Muscle layer of colon (tissue), 2 donors: ENCODE results near the gene RPS15.

Experiments used
- H3K27ac ChIP-seq: one replicate; pipeline ENCODE4 v1.7.0; 2013; ENCODE audit warnings: low read depth, mild to moderate bottlenecking, low read length, moderate library complexity
- H3K27me3 ChIP-seq, 2 donors: one replicate each; pipeline ENCODE4 v1.7.0; 2013; ENCODE audit warnings: low read length in 2 of 2, mild to moderate bottlenecking in 2 of 2; ENCODE audit not compliant: insufficient read depth in 2 of 2, control insufficient read depth in 1 of 2
- H3K36me3 ChIP-seq: one replicate; pipeline ENCODE4 v1.7.0; 2013; ENCODE audit warnings: mild to moderate bottlenecking, low read length; ENCODE audit not compliant: insufficient read depth
- H3K4me1 ChIP-seq: one replicate; pipeline ENCODE4 v1.7.0; 2013; ENCODE audit warnings: mild to moderate bottlenecking, low read length; ENCODE audit not compliant: insufficient read depth
- H3K4me3 ChIP-seq, 2 donors: one replicate each; pipeline ENCODE4 v1.7.0; 2013; ENCODE audit warnings: low read length in 2 of 2, low read depth in 1 of 2, mild to moderate bottlenecking in 1 of 2, moderate library complexity in 1 of 2
- H3K9ac ChIP-seq: one replicate; pipeline ENCODE4 v1.7.0; 2013; ENCODE audit warnings: low read length
- H3K9me3 ChIP-seq: one replicate; pipeline ENCODE4 v1.7.0; 2013; ENCODE audit warnings: mild to moderate bottlenecking, low read length
- donor health status: abdominal sarcoma.
- donor health status: Adenocarcinoma of cecum.

RPS15 gene

DNA sequence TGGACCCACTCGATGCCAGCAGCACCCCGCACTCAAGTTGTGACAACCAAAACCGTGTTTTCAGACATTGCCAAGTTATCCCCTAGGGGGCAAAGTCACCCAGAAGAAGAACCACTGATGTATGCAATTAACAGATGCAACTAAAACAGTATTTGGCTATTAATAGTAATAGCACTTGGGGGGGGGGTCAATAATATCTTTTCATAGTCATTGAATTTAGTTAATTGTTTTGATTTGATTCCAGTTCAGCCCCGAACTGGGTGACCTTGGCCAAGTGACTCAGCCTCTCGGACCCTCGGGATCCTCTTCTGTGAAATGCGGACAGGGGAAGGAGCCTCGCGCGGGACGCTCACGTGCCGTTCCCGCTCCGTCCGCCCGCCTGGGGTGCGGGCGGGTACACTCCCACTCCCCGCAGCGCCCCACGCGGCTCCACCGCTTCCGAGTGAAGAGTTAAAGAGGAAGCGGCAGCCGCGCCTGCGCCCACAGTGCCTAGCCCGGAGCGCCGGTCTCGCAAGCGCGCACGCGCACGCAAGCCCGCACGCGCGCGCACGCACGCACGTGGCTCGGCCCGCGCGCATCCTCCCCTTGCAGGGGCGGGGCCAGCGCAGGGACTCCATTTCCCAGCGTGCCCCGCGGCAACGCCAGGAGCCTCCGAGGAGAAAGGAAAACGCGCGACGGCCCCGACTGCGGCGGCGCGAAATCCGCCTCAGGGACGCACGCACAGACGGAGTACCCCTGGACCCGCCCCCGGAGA, 31.2 kb upstream of the RPS15 start:
- Histone ChIP-seq H3K9ac (no peak overlapping the region), H3K4me1 (peaks cover 34% of the 10 kb centered on the region), H3K27me3 (peaks cover 0 to 8% of the 10 kb centered on the region in 2 donors), H3K27ac (peak overlapping the region; percentile 48), H3K4me3 (peak overlapping the region; percentile 25 to 43), H3K36me3 (no peaks in the 10 kb centered on the region), H3K9me3 (no peaks in the 10 kb centered on the region)

- Histone ChIP-seq H3K27me3 (no peaks in the 10 kb centered on the region), H3K4me3 (peak within 1 kb of the TSS; percentile 57 to 94), H3K4me1 (peaks cover 41% of the 10 kb centered on the region)
Observed at GRCh38 chr19:1407528-1408299, 30.5 kb upstream of the RPS15 start, which contains the start of gene DAZAP1. DAZAP1 (plus strand) TSS chr19:1407586; CDS start chr19:1407774, 188 bp downstream.

GRCh38 chr19:1408300-1409203, 29.6 kb upstream of the RPS15 start:
- H3K27me3 ChIP-seq, result no peaks in the 10 kb centered on the region
- peak overlapping the region; percentile 97 for H3K27ac ChIP-seq
- peak overlapping the region; percentile 10 for H3K9ac ChIP-seq
- H3K9me3 ChIP-seq, result no peaks in the 10 kb centered on the region
- no peaks in the 10 kb centered on the region for H3K36me3 ChIP-seq
- peaks cover 42% of the 10 kb centered on the region for H3K4me1 ChIP-seq
- H3K4me3 ChIP-seq, result peak overlapping the region; percentile 57 to 94

More at GRCh38 chr19:1407528-1408299, 30.5 kb upstream of the RPS15 start, which contains the start of gene DAZAP1:
- no peaks in the 10 kb centered on the region for H3K36me3 ChIP-seq
- peak within 1 kb of the TSS; percentile 10 for H3K9ac ChIP-seq
- no peaks in the 10 kb centered on the region for H3K9me3 ChIP-seq
- H3K27ac ChIP-seq, result peak within 1 kb of the TSS; percentile 97

DNA sequence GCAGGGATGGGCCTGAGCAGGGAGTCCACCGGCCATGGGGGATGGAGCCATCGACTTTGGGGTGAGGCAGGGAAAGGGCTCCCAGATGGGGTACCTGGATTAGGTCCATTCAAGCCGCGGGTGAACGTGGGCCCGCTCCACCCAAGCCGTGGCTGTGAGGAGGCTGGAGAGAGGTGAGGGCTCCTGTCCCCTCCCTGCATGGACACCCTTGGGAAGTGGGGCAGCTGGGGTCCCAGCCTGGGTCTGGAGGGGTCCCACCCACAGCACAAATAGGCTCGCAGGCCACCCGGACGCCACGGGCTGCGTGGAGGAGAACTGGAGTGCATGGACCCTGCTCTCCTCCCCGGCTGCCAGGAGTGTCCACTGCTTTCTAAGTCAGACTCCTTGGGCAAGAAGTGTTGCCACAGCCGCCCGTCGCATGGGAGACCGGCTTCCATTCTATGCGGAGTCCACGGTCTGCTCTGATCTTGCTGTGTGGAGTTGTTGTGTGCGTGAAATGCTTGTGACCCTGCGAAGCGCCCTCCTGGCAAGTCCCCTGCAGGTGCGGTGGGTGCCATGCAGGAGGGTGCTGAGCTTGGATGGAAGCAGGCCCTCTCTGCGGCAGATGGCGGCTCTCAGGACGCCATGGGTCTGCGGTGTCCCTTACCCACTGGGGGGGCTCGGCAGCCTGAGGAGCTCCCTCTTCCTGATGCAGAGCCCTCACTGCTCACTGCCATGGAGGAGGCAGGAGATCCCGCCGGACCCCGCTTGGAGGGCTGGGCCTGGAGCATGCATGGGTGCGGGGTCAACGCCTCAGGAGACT, 28.8 kb upstream of the RPS15 start:
- Histone ChIP-seq H3K4me1 (peaks cover 42% of the 10 kb centered on the region), H3K9me3 (no peaks in the 10 kb centered on the region), H3K4me3 (peak overlapping the region; percentile 57 to 94), H3K27me3 (no peaks in the 10 kb centered on the region), H3K27ac (peak overlapping the region; percentile 97), H3K9ac (peak overlapping the region; percentile 10), H3K36me3 (no peaks in the 10 kb centered on the region)

GRCh38 chr19:1410136-1410786, 27.9 kb upstream of the RPS15 start:
- peaks cover 47% of the 10 kb centered on the region for H3K4me1 ChIP-seq
- no peaks in the 10 kb centered on the region for H3K9me3 ChIP-seq
- no peak overlapping the region for H3K27ac ChIP-seq
- H3K9ac ChIP-seq, result peak overlapping the region; percentile 10
- no peaks in the 10 kb centered on the region for H3K27me3 ChIP-seq
- H3K36me3 ChIP-seq, result no peaks in the 10 kb centered on the region
- H3K4me3 ChIP-seq, result peak overlapping the region in 1 of 2 donors; percentile 8

- H3K4me1 ChIP-seq, result peaks cover 52% of the 10 kb centered on the region
Observed at GRCh38 chr19:1410789-1411188, 27.4 kb upstream of the RPS15 start.

DNA sequence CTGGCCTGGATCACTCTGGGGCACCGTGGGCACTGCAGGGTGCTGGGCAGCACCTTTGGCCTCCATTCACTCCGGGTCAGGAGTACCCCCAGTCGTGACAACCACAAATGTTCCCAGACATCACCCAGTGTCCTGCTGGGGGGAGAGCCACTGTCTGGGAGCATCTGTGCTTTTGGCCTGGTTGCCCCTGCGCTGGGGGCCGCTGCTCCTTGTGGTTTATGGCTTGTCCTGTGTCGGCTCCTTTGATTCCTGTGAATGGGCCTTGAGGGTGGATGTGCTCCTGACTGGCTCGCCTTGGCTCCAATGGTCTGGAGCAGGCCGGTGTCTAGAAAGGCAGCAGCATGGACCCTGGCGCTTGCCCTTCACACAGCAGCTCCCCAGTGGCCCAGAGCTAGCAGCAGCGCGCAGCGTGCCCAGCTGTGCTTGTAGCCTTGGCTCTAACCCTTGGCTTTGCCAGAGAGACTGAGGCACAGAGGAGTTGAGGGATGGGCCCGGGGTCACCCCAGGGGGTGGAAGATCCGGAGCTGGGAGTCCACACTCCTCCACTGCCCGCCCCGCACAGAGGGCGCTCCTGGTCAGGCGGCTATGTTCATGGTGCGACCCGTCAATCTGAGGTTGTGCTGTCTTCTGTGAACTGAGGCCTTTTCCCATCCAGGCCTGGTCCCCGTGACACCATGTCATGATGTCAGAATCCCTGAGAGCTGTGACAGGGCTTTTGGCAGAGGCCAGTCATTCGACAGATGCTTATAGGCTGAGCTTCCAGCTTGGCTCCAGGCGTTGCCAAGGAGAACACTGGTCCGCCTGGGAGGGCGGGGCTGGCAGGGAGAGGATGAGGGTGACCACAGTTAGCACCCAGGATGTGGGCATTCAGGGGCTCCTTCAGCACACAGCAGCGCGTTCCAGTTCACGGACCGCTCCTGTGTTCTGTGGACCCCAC, 26.7 kb upstream of the RPS15 start:
- Histone ChIP-seq H3K36me3 (no peaks in the 10 kb centered on the region), H3K27ac (peak overlapping the region; percentile 34), H3K27me3 (no peaks in the 10 kb centered on the region), H3K9ac (no peak overlapping the region), H3K4me1 (peaks cover 59% of the 10 kb centered on the region), H3K4me3 (peak overlapping the region in 1 of 2 donors; percentile 8), H3K9me3 (no peaks in the 10 kb centered on the region)

More at GRCh38 chr19:1410789-1411188, 27.4 kb upstream of the RPS15 start:
- no peaks in the 10 kb centered on the region for H3K9me3 ChIP-seq
- H3K27ac ChIP-seq, result no peak overlapping the region
- H3K36me3 ChIP-seq, result no peaks in the 10 kb centered on the region
- H3K27me3 ChIP-seq, result no peaks in the 10 kb centered on the region
- H3K9ac ChIP-seq, result no peak overlapping the region
- peak overlapping the region in 1 of 2 donors; percentile 8 for H3K4me3 ChIP-seq

DNA sequence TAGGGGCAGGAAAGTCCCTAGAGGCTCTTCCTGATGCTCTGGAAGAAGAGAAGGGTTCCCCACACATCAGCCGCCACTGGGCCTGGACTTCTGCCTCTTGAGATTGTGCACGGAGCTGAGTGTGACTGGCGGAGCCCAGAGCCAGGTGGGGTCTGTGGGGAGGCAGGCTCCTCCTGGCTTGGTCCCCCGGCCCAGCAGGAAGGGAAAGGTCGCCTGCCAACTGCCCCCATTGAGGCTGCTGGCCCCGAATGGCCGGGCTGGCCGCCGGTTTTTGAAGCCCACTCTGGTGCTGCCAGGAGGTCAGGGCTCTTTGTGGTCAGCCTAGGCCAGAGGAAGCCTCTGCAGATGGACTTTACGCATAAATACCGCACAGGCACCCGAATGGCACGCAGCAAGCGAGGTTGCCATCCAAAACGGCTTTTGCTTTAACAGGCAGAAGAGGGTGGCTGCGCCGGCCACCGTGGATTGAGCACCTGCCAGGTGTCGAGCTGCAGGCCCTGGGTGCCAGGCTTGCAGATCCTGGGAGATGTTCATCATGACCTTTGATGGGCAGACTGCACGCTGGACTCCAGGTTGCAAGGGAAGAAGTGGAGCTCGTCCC, 25.8 kb upstream of the RPS15 start:
- peaks cover 68% of the 10 kb centered on the region for H3K4me1 ChIP-seq
- H3K36me3 ChIP-seq, result no peaks in the 10 kb centered on the region
- no peaks in the 10 kb centered on the region for H3K27me3 ChIP-seq
- no peak overlapping the region for H3K27ac ChIP-seq
- no peak overlapping the region for H3K9ac ChIP-seq
- no peak overlapping the region for H3K4me3 ChIP-seq
- no peaks in the 10 kb centered on the region for H3K9me3 ChIP-seq

DNA sequence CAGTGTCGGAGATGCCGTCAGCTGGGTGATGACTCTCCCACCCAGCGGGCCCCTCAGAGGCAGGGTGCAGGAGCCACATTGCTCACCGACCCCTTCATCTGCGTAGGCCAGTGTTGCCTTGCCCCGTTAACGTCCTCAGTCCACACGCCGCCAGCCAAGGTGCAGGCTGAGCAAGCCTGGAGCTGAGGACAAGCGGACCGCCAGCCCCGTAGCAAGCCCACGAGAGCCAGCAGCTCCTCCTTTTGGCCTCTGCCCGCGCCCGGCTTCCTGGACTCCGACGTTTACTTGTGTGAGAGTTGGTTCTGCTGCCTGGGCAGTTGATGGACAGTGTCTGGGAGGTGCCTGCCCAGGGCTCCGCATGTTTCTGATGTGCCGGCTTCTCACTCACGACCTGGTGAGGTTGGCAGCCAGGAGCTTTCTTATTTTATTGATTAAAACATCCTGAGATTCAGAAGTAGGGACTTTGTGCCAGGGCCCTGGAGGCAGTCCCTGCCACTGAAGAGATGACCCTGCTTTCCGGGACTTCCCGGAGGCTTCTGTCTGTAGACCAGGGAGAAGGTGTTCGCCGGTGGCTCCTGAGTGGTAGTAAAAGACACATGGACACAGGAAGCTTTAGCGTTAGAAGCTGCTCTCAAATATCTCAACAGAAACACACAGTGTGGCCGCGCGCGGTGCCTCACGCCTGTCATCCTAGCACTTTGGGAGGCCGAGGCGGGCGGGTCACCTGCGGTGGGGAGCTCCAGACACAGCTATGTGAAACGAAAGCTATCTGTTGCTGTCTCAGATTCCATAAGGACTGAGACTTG, 25.0 kb upstream of the RPS15 start:
- no peaks in the 10 kb centered on the region for H3K27me3 ChIP-seq
- peaks cover 76% of the 10 kb centered on the region for H3K4me1 ChIP-seq
- H3K4me3 ChIP-seq, result no peak overlapping the region
- peaks cover 6% of the 10 kb centered on the region for H3K36me3 ChIP-seq
- no peaks in the 10 kb centered on the region for H3K9me3 ChIP-seq
- H3K27ac ChIP-seq, result peak overlapping the region; percentile 34
- H3K9ac ChIP-seq, result no peak overlapping the region
